ENCODE data around the gene JMJD6.

GRCh38 chr17:76696763-76697701 lies 29.4 kb downstream of the JMJD6 start:
- TF ChIP-seq, protein P1, sequence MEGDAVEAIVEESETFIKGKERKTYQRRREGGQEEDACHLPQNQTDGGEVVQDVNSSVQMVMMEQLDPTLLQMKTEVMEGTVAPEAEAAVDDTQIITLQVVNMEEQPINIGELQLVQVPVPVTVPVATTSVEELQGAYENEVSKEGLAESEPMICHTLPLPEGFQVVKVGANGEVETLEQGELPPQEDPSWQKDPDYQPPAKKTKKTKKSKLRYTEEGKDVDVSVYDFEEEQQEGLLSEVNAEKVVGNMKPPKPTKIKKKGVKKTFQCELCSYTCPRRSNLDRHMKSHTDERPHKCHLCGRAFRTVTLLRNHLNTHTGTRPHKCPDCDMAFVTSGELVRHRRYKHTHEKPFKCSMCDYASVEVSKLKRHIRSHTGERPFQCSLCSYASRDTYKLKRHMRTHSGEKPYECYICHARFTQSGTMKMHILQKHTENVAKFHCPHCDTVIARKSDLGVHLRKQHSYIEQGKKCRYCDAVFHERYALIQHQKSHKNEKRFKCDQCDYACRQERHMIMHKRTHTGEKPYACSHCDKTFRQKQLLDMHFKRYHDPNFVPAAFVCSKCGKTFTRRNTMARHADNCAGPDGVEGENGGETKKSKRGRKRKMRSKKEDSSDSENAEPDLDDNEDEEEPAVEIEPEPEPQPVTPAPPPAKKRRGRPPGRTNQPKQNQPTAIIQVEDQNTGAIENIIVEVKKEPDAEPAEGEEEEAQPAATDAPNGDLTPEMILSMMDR (IDR thresholded peaks at IDR 0.05; ENCODE audit: low read length): no peak
- TF ChIP-seq EZH2 (IDR thresholded peaks at IDR 0.05; ENCODE audit: borderline replicate concordance, low read length): no peak
